Left ventricle myocardium inferior (tissue), 1 donor: Measurements from ENCODE around the gene PSTPIP2. TPM values are rescaled to one million over a fixed set of nuclear protein-coding genes. Genes with fewer than 3 reads are reported as not detected.
A peak's percentile ranks its signal among the peaks of the same experiment; 100 is the strongest.

Source experiments
- DNase-seq: peaks from one replicate; pipeline ENCODE4 v3.0.0-alpha.2; 2020
- H3K27ac ChIP-seq: fragments of 200-600 bp; replicated peaks from 2 replicates; pipeline ENCODE4 v1.8.0; 2021
- H3K27me3 ChIP-seq: fragments of 200-600 bp; 2 replicates; pipeline ENCODE4 v1.8.0; 2021; ENCODE audit warnings: low read depth
- H3K36me3 ChIP-seq: fragments of 200-600 bp; 2 replicates; pipeline ENCODE4 v1.8.0; 2021
- H3K4me1 ChIP-seq: fragments of 200-600 bp; 2 replicates; pipeline ENCODE4 v1.8.0; 2021
- H3K4me3 ChIP-seq: fragments of 200-600 bp; 2 replicates; pipeline ENCODE4 v1.8.0; 2021; ENCODE audit warnings: mild to moderate bottlenecking, moderate library complexity
- H3K9me3 ChIP-seq: fragments of 200-600 bp; replicated peaks from 2 replicates; pipeline ENCODE4 v1.8.0; 2021
- intact Hi-C: fragments of 100-400 bp; cut with micrococcal nuclease; formaldehyde crosslinking; loops from one replicate; pipeline ENCODE4 v1.11.0; 2022
- total RNA-seq: library from RNA; stranded (reverse); fragmentation: NEBNext Ultra II Directional; extraction: Animal tissue kit (Norgen Biotek cat#: 25700); gene quantifications from one replicate; pipeline ENCODE4 v1.2.1, GENCODE V29; 2021
- TF ChIP-seq, protein P1 (sequence below): fragments of 200-600 bp; IDR thresholded peaks from 2 replicates; pipeline ENCODE4 v1.8.0; 2021; ENCODE audit warnings: antibody characterized with exemption, mild to moderate bottlenecking, borderline replicate concordance
- donor health status: DM: no; HTN: yes; CAD: no; lungs with severe emphysema.

Gene PSTPIP2
- total RNA-seq, 1 donor from 2014 or later, result 1.8 TPM

- TF ChIP-seq, protein P1, sequence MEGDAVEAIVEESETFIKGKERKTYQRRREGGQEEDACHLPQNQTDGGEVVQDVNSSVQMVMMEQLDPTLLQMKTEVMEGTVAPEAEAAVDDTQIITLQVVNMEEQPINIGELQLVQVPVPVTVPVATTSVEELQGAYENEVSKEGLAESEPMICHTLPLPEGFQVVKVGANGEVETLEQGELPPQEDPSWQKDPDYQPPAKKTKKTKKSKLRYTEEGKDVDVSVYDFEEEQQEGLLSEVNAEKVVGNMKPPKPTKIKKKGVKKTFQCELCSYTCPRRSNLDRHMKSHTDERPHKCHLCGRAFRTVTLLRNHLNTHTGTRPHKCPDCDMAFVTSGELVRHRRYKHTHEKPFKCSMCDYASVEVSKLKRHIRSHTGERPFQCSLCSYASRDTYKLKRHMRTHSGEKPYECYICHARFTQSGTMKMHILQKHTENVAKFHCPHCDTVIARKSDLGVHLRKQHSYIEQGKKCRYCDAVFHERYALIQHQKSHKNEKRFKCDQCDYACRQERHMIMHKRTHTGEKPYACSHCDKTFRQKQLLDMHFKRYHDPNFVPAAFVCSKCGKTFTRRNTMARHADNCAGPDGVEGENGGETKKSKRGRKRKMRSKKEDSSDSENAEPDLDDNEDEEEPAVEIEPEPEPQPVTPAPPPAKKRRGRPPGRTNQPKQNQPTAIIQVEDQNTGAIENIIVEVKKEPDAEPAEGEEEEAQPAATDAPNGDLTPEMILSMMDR, result no peak
- H3K4me3 ChIP-seq, result peak overlapping the region; percentile 76
- H3K36me3 ChIP-seq, result peaks cover 8% of the 10 kb centered on the region
- H3K9me3 ChIP-seq, result peaks cover 3% of the 10 kb centered on the region
- DNase-seq, result no peak
- no peak overlapping the region for H3K27ac ChIP-seq
- H3K4me1 ChIP-seq, result peaks cover 38% of the 10 kb centered on the region
- intact Hi-C loops, result no loop called here
- no peaks in the 10 kb centered on the region for H3K27me3 ChIP-seq
Observed at GRCh38 chr18:46072959-46073358, 899 bp upstream of the PSTPIP2 start.

GRCh38 chr18:46072376-46072867 lies 362 bp upstream of the PSTPIP2 start:
- no peak overlapping the region for H3K27ac ChIP-seq
- H3K36me3 ChIP-seq, result peaks cover 2% of the 10 kb centered on the region
- H3K9me3 ChIP-seq, result peaks cover 9% of the 10 kb centered on the region
- peak overlapping the region; percentile 76 for H3K4me3 ChIP-seq
- DNase-seq, result no peak
- intact Hi-C loops, result no loop called here
- peaks cover 33% of the 10 kb centered on the region for H3K4me1 ChIP-seq
- TF ChIP-seq, protein P1, result no peak
- H3K27me3 ChIP-seq, result no peaks in the 10 kb centered on the region

GRCh38 chr18:46070815-46071652 lies 1.0 kb downstream of the PSTPIP2 start:
- H3K27ac ChIP-seq, result no peak overlapping the region
- H3K4me3 ChIP-seq, result peak overlapping the region; percentile 76
- H3K27me3 ChIP-seq, result no peaks in the 10 kb centered on the region
- TF ChIP-seq, protein P1, result no peak
- intact Hi-C loops, result no loop called here
- DNase-seq, result no peak
- H3K36me3 ChIP-seq, result no peaks in the 10 kb centered on the region
- peaks cover 9% of the 10 kb centered on the region for H3K9me3 ChIP-seq
- H3K4me1 ChIP-seq, result peaks cover 32% of the 10 kb centered on the region

DNA sequence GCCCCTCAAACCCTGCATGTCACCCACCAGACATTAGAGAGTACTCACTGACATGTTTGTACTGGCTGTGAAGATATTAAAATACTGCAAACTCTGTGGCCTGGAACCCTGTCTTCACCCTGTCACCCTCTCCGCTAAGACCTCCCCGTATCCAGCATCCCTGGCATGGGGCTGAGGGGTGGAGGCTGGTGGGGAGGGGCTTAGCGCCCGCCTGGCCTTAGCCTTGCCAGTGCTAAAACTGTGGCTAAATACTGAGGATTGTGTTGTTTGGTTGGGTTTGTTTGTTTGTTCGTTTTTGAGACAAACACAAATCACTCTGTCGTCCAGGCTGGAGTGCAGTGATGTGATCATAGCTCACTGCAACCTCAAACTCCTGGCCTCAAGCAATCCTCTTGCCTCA lies 1.8 kb downstream of the PSTPIP2 start:
- no peak for DNase-seq
- TF ChIP-seq, protein P1, result no peak
- Histone ChIP-seq H3K9me3 (peaks cover 9% of the 10 kb centered on the region), H3K4me1 (peaks cover 32% of the 10 kb centered on the region), H3K36me3 (no peaks in the 10 kb centered on the region), H3K27me3 (no peaks in the 10 kb centered on the region), H3K27ac (no peak overlapping the region), H3K4me3 (no peak overlapping the region)
- intact Hi-C loops, result no loop called here

DNA sequence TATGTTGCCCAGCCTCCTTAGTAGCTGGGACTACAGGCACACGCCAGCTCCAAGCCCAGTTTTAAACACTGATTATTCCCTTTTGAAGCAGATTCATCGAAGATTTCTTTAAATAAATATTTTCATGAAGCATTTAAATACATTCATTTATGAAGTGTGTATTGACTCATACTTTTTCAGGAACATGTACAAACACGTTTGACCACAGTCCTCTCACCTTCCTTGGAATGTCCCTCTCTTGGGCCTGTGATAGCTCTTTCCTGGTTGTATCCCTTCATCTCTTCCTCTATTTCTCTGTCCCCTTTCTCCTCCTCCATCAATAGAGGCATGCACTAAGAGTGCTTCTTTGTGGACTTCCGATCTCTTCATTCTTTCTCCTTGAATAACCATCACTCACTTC lies 2.5 kb downstream of the PSTPIP2 start:
- TF ChIP-seq, protein P1, result no peak
- intact Hi-C loops, result no loop called here
- Histone ChIP-seq H3K27me3 (no peaks in the 10 kb centered on the region), H3K36me3 (no peaks in the 10 kb centered on the region), H3K9me3 (peaks cover 9% of the 10 kb centered on the region), H3K27ac (no peak overlapping the region), H3K4me1 (peaks cover 32% of the 10 kb centered on the region), H3K4me3 (no peak overlapping the region)
- DNase-seq, result no peak
